Adrenal gland (tissue), 12 donors: ENCODE measurements around the gene ZNF774. TPM values are rescaled to one million over a fixed set of nuclear protein-coding genes. Genes with fewer than 3 reads are reported as not detected.

Experiments used
- DNase-seq, 7 donors: peaks; one replicate each; pipeline ENCODE4 v3.0.0-alpha.2; 2019 to 2020
- H3K27ac ChIP-seq, 5 donors: fragments of 200-600 bp; sonication (generic) in 4 of 5; 1 replicate in 3 of 5; 2 replicates in 2 of 5; pipeline versions ENCODE4 v1.5.1 to v1.8.0; 2016 to 2020; ENCODE audit warnings: mild to moderate bottlenecking in 1 of 5
- H3K27me3 ChIP-seq: fragments of 200-600 bp; 2 replicates; pipeline ENCODE4 v1.8.0; 2021
- H3K36me3 ChIP-seq, 2 donors: fragments of 200-600 bp; replicated peaks in 1 of 2; 1 replicate in 1 of 2; 2 replicates in 1 of 2; pipeline versions ENCODE4 v1.5.1 to v1.8.0; 2018 to 2022
- H3K4me1 ChIP-seq, 2 donors: fragments of 200-600 bp; replicated peaks in 1 of 2; 1 replicate in 1 of 2; 2 replicates in 1 of 2; pipeline versions ENCODE4 v1.5.1 to v1.8.0; 2018 to 2021
- H3K4me3 ChIP-seq, 4 donors: fragments of 200-600 bp; sonication (generic) in 3 of 4; one replicate each; pipeline ENCODE4 v1.5.1; 2016 to 2018
- H3K9me3 ChIP-seq, 3 donors: fragments of 200-600 bp; sonication (generic) in 1 of 3; replicated peaks in 1 of 3; 1 replicate in 2 of 3; 2 replicates in 1 of 3; pipeline versions ENCODE4 v1.5.1 to v1.8.0; 2016 to 2021
- CTCF ChIP-seq, 6 experiments: fragments of 450-650 bp in 4 of 6; fragments of 200-600 bp in 2 of 6; sonication (generic) in 1 of 6; IDR thresholded peaks; 1 replicate in 5 of 6; 2 replicates in 1 of 6; pipeline versions ENCODE4 v1.5.1 to v1.8.0; 2016 to 2021; ENCODE audit warnings: antibody characterized with exemption in 6 of 6, mild to moderate bottlenecking in 2 of 6, moderate library complexity in 1 of 6
- POLR2A ChIP-seq, 2 donors: fragments of 450-650 bp; IDR thresholded peaks; one replicate each; pipeline ENCODE4 v1.6.1; 2017; ENCODE audit warnings: antibody characterized with exemption in 2 of 2, mild to moderate bottlenecking in 2 of 2, moderate library complexity in 1 of 2
- WGBS, 4 donors: extraction: QIAGEN DNeasy Blood & Tissue Kit in 2 of 4; methylation state at CpG; one replicate each; pipeline versions ENCODE4 v1.1.5 to v1.1.7; 2013 to 2017; 5-methylcytosine and 5-hydroxymethylcytosine counted together
- intact Hi-C, 2 donors: fragments of 100-400 bp; cut with DNase I; formaldehyde crosslinking; loops; one replicate each; pipeline versions ENCODE4 v1.14.1 to v1.15.0; 2022 to 2023
- polyA plus RNA-seq, 3 donors: library from polyadenylated mRNA; stranded (reverse); fragments of 200-250 nt in 2 of 3; fragments of 350-450 nt in 1 of 3; fragmentation: Illumina TruSeq in 1 of 3; extraction: RNeasy Lipid Tissue Mini Kit (QIAGEN cat#74804) in 1 of 3; gene quantifications; one replicate each; pipeline ENCODE4 v1.2.3, GENCODE V29; 2013 to 2014
- total RNA-seq, 9 donors: library from RNA; depleted of rRNA in 4 of 9; stranded (reverse); fragments of >200 nt in 4 of 9; fragments of 120-200 nt in 1 of 9; fragmentation: NEBNext Ultra II Directional in 1 of 9; extraction: Animal tissue kit (Norgen Biotek cat#: 25700) in 1 of 9; gene quantifications; one replicate each; pipeline versions ENCODE4 v1.1.0 to v1.2.4, GENCODE V29; 2013 to 2023
- donor health status: healthy with polysubstance abuse.
- donor health status: Bipolar disorder and iron deficiency.
- donor health status: DM: yes; HTN: yes; CAD: no.
- donor health status: DM: no; HTN: no; CAD: no.
- donor health status: DM: no; HTN: no; CAD: no.
- donor health status: DM: yes; HTN: yes; CAD: no.

Gene ZNF774
- total and polyA plus RNA-seq, 12 donors: 1.0 to 21.4 (median 6.0) TPM

DNA sequence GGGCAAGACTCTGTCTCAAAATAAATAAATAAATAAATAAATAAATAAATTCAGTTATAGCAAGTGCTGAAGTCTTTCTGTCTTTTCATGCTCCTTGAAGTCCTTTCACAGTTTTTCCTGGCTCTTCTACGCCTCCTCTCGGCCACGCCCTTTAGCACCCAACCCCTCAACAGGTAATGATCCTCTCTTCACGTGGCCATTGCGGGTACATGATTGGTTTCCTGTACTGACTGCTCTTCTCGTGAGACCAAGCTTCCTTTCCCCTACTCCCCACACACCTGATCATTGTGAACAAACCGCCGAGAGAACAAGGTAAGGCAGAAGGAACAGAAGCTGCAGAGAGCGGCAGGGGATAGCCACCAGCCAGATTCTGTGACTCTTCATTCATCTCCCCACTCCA is 2.3 kb upstream of the ZNF774 start:
- H3K4me1 ChIP-seq: peaks cover 7 to 9% of the 10 kb centered on the region in 2 donors
- WGBS, 4 donors: 89 to 94% (median 91%) methylated on average over 9 of the region's 9 CpGs
- intact Hi-C loops: no loop called here

GRCh38 chr15:90351479-90352106 is 491 bp upstream of the ZNF774 start:
- intact Hi-C loops: no loop called here
- H3K9me3 ChIP-seq: no peaks in the 10 kb centered on the region
- peaks cover 3 to 4% of the 10 kb centered on the region in 2 donors for H3K4me1 ChIP-seq
- H3K4me3 ChIP-seq: peak overlapping the region in 2 of 4 donors; percentile 88 to 98
- no peaks in the 10 kb centered on the region for H3K36me3 ChIP-seq
- DNase-seq: no peak
- 32 to 80% (median 54%) methylated on average over 7 to 25 of the region's 25 CpGs for WGBS, 4 donors
- H3K27me3 ChIP-seq: no peaks in the 10 kb centered on the region
- no peak overlapping the region for H3K27ac ChIP-seq
- TF ChIP-seq CTCF (IDR thresholded peaks at IDR 0.05) (no peak), POLR2A (IDR thresholded peaks at IDR 0.05) (no peak)

More for the DNA sequence above, 2.3 kb upstream of the ZNF774 start:
- H3K4me3 ChIP-seq: no peak overlapping the region
- TF ChIP-seq POLR2A (IDR thresholded peaks at IDR 0.05): no peak
- no peak for TF ChIP-seq CTCF (IDR thresholded peaks at IDR 0.05)
- H3K27me3 ChIP-seq: no peaks in the 10 kb centered on the region
- no peak overlapping the region for H3K27ac ChIP-seq
- H3K36me3 ChIP-seq: no peaks in the 10 kb centered on the region
- H3K9me3 ChIP-seq: no peaks in the 10 kb centered on the region
- DNase-seq: no peak

DNA sequence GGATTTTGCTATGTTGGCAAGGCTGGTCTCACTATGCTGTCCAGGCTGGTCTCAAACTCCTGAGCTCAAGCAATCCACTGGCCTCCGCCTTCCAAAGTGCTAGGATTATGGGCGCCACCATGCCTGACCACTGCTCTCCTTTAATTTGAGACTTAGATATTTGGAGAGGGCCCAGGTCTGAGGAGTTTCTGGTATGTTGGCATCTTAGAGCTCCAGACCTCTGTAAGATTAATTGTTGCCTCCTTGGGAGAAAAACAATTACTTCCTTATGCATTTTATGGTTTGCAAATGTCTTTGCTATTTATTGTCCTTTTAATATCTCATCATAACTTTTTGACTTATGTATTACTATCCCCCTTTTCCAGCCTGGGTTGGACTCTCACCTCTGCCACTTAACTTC is 2.9 kb downstream of the ZNF774 start:
- H3K9me3 ChIP-seq: no peaks in the 10 kb centered on the region
- TF ChIP-seq CTCF (IDR thresholded peaks at IDR 0.05) (no peak), POLR2A (IDR thresholded peaks at IDR 0.05) (no peak)
- no peak for DNase-seq
- H3K27ac ChIP-seq: no peak overlapping the region
- H3K4me3 ChIP-seq: no peak overlapping the region
- 93 to 100% (median 98%) methylated on average over 2 of the region's 2 CpGs for WGBS, 4 donors
- intact Hi-C loops: no loop called here
- H3K36me3 ChIP-seq: no peaks in the 10 kb centered on the region
- H3K27me3 ChIP-seq: no peaks in the 10 kb centered on the region
- H3K4me1 ChIP-seq: peaks cover 3 to 4% of the 10 kb centered on the region in 2 donors

GRCh38 chr15:90358124-90359033 is 6.3 kb downstream of the ZNF774 start:
- Histone ChIP-seq H3K9me3 (no peaks in the 10 kb centered on the region), H3K4me1 (peaks cover 16 to 21% of the 10 kb centered on the region in 2 donors), H3K36me3 (peaks cover 0 to 7% of the 10 kb centered on the region in 2 donors), H3K27me3 (no peaks in the 10 kb centered on the region), H3K27ac (no peak overlapping the region), H3K4me3 (no peak overlapping the region)
- intact Hi-C loops: no loop called here
- DNase-seq: no peak
- WGBS, 4 donors: 85 to 97% (median 91%) methylated on average over 8 of the region's 8 CpGs
- TF ChIP-seq POLR2A (IDR thresholded peaks at IDR 0.05): no peak
